ENCODE data around the gene LARGE1. TPM values are rescaled to one million over a fixed set of nuclear protein-coding genes. Genes with fewer than 3 reads are reported as not detected.

LARGE1 gene
- total RNA-seq, 1 donor from 2014 or later: 27.4 TPM

DNA sequence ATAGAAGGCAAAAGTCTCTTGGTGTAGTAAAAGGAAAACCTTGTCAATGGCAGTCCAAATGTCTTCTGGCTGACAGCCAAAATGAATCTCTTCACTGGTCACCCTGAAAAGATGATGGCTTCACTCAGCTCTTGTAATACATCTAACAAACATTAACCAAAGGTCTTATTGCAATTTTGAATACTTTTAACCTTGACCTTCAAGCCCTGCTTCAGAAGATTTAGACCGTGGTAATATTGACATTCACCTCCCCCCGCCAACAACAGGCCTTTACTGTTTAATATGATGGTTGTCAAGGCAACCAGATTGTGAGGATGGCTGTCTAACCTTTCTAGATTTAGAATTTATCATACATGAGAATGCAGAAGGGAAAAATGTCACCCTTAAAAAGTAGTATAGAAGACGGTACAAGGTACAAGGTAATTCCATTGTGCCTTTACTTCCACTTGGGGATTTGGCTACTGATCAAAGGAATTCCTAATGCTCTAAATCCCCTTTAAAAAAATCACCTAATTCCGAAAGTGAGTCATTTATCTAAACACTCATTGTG lies 342.3 kb downstream of the LARGE1 start:
- ATAC-seq (no peak), DNase-seq (no peak)
- Histone ChIP-seq H3K4me3 (no peak overlapping the region), H3K36me3 (no peaks in the 10 kb centered on the region), H3K4me1 (peaks cover 4% of the 10 kb centered on the region), H3K27ac (no peak overlapping the region), H3K27me3 (ENCODE audit: low read depth) (no peaks in the 10 kb centered on the region), H3K9me3 (no peaks in the 10 kb centered on the region)
- intact Hi-C loops (cut with DNase I): no loop called here
- TF ChIP-seq, protein P1, sequence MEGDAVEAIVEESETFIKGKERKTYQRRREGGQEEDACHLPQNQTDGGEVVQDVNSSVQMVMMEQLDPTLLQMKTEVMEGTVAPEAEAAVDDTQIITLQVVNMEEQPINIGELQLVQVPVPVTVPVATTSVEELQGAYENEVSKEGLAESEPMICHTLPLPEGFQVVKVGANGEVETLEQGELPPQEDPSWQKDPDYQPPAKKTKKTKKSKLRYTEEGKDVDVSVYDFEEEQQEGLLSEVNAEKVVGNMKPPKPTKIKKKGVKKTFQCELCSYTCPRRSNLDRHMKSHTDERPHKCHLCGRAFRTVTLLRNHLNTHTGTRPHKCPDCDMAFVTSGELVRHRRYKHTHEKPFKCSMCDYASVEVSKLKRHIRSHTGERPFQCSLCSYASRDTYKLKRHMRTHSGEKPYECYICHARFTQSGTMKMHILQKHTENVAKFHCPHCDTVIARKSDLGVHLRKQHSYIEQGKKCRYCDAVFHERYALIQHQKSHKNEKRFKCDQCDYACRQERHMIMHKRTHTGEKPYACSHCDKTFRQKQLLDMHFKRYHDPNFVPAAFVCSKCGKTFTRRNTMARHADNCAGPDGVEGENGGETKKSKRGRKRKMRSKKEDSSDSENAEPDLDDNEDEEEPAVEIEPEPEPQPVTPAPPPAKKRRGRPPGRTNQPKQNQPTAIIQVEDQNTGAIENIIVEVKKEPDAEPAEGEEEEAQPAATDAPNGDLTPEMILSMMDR (IDR thresholded peaks at IDR 0.05): no peak

GRCh38 chr22:33576205-33576604 lies 344.1 kb downstream of the LARGE1 start:
- peaks cover 4% of the 10 kb centered on the region for H3K4me1 ChIP-seq
- DNase-seq (no peak), ATAC-seq (no peak)
- H3K9me3 ChIP-seq: no peaks in the 10 kb centered on the region
- no peaks in the 10 kb centered on the region for H3K36me3 ChIP-seq
- H3K27ac ChIP-seq: no peak overlapping the region
- H3K4me3 ChIP-seq: no peak overlapping the region
- H3K27me3 ChIP-seq (ENCODE audit: low read depth): no peaks in the 10 kb centered on the region
- TF ChIP-seq, protein P1 (IDR thresholded peaks at IDR 0.05): no peak
- intact Hi-C loops (cut with DNase I): no loop called here

- TF ChIP-seq, protein P1 (IDR thresholded peaks at IDR 0.05): no peak
- intact Hi-C loops (cut with DNase I): no loop called here
Measured at GRCh38 chr22:33575771-33576170, 344.5 kb downstream of the LARGE1 start.

DNA sequence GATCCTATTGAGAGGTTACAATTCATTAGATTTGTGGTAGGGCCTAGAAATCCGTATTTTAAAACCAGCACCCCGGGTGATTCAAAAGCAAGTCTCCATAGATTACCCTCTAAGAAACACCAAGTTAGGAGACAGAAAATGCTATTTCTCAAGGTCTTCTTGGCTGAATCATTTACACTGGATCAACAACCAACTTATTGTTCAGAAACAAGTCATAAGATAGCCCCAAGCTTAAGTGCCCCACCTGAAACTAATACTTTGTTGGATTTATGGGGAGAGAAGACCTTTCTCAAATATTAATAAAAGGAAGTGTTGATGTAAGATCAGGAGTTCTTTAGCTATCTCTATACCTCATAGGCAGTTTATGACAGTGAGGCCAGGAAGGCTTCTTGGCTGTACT lies 345.2 kb downstream of the LARGE1 start:
- peaks cover 4% of the 10 kb centered on the region for H3K4me1 ChIP-seq
- intact Hi-C loops (cut with DNase I): no loop called here
- no peaks in the 10 kb centered on the region for H3K27me3 ChIP-seq (ENCODE audit: low read depth)
- no peak overlapping the region for H3K27ac ChIP-seq
- DNase-seq: no peak
- ATAC-seq: no peak
- TF ChIP-seq, protein P1 (IDR thresholded peaks at IDR 0.05): no peak
- no peak overlapping the region for H3K4me3 ChIP-seq
- no peaks in the 10 kb centered on the region for H3K9me3 ChIP-seq
- no peaks in the 10 kb centered on the region for H3K36me3 ChIP-seq

More at GRCh38 chr22:33575771-33576170, 344.5 kb downstream of the LARGE1 start:
- H3K27ac ChIP-seq: no peak overlapping the region
- no peaks in the 10 kb centered on the region for H3K9me3 ChIP-seq
- H3K36me3 ChIP-seq: no peaks in the 10 kb centered on the region
- no peak for DNase-seq
- no peaks in the 10 kb centered on the region for H3K27me3 ChIP-seq (ENCODE audit: low read depth)
- H3K4me3 ChIP-seq: no peak overlapping the region
- no peak for ATAC-seq
- H3K4me1 ChIP-seq: peaks cover 4% of the 10 kb centered on the region

DNA sequence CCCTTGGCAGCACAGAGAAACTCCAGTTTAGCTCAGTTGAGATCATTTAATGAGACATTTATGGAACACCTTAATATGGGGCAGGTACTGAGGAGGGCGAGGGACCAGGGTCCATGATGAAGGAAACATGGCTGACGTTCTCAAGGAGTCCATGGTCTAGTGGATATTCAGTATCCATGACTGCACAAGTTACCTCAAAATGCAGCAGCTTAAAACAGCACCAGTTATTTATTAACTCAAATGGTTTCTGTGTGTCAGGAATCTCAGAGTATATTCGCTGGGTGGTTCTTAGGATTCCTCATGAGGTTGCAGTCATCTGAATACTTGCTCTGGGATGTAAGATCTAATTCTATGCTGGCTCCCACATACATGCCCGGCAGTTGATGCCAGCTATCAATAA lies 346.8 kb downstream of the LARGE1 start:
- intact Hi-C loops (cut with DNase I): no loop called here
- no peak for ATAC-seq
- H3K9me3 ChIP-seq: no peaks in the 10 kb centered on the region
- H3K4me1 ChIP-seq: peaks cover 4% of the 10 kb centered on the region
- no peak overlapping the region for H3K27ac ChIP-seq
- TF ChIP-seq, protein P1 (IDR thresholded peaks at IDR 0.05): no peak
- no peak overlapping the region for H3K4me3 ChIP-seq
- no peaks in the 10 kb centered on the region for H3K36me3 ChIP-seq
- no peaks in the 10 kb centered on the region for H3K27me3 ChIP-seq (ENCODE audit: low read depth)
- DNase-seq: no peak

Data from lower lobe of right lung (tissue), 2 donors.